Stimulated activated CD8-positive, alpha-beta memory T cell treated with anti-CD3 and anti-CD28 coated beads, Interleukin-7, amount 100 ng/mL, for 48 hours (primary cell): ENCODE measurements around the gene PRR33.

Experiments used
- DNase-seq, 2 donors: peaks; one replicate each; pipeline ENCODE4 v3.0.0-alpha.2; 2020; ENCODE audit warnings: low read depth in 1 of 2; ENCODE audit errors: extremely low read depth in 1 of 2

Gene PRR33

GRCh38 chr11:1928470-1928890, 36.8 kb upstream of the PRR33 start:
- DNase-seq: no peak

DNA sequence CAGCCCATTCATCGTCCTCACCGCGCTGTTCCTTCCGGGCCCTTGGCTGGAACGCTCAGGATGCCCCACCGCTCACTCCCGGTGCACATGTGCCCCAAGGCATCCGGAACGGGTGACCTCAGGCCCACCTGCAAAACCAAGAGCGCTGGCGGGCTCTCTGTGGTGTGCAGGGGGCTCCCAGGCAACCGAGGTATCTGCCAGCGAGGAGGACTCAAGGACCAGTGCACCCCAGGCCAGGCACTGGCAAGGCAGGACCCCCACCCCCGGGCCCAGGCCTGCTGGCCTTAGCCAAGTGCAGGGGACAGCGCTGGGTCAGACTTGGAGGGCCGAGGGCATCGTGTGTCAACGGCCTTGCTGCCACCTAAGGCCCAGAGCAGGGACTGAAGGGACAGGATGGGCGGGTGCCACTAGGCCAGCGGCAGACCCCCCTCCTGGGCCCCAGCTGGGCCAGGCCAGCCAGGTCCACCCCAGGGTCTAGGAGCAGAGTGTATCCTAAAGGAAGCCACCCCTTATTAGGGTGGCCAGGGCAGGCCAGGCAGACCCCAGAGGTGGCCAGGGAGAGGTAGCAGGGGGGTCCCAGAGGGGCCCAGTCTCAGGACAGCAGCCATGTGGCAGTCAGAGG, 36.3 kb upstream of the PRR33 start:
- DNase-seq: no peak

DNA sequence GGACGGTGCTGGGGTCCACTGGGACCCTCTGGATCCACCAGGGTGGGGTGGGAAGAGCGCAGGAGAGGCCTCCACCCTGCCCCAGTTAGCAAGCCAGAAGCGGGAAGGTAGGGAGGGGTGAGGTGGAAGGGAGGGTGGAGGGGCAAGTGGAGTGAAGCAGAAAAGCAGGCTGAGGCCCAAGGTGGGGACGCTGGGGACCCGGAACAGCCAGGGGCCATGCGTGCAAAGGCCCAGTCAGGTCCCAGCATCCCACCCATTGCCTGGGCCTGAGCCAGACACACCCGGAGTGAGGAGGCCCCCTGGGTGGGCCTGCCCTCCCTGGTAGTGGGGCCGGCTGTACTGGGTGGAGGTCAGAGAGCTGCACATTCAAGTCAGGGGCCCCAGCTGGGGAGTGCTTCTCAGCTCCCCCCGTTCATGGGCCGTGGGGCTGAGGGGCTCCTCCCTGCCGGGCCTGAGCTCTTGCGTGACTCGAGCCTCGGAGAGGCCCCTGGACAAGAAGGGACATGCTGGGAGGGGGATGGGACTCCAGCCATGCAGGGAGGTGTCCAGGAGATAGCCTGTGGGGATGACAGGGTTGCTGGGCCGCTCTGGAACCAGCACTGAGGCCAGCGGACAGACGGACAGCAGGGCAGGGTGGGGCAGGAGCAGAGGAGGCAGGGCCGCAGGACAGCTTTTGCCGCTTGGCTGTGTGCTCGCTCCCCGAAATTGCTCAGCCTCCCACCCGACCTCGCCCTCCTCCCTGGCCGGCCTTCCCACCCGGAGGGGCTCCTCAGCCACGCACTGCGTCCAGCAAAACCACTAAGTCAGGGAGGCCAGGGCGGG, 35.5 kb upstream of the PRR33 start:
- no peak for DNase-seq

GRCh38 chr11:1926156-1927025, 34.7 kb upstream of the PRR33 start:
- DNase-seq: no peak

DNA sequence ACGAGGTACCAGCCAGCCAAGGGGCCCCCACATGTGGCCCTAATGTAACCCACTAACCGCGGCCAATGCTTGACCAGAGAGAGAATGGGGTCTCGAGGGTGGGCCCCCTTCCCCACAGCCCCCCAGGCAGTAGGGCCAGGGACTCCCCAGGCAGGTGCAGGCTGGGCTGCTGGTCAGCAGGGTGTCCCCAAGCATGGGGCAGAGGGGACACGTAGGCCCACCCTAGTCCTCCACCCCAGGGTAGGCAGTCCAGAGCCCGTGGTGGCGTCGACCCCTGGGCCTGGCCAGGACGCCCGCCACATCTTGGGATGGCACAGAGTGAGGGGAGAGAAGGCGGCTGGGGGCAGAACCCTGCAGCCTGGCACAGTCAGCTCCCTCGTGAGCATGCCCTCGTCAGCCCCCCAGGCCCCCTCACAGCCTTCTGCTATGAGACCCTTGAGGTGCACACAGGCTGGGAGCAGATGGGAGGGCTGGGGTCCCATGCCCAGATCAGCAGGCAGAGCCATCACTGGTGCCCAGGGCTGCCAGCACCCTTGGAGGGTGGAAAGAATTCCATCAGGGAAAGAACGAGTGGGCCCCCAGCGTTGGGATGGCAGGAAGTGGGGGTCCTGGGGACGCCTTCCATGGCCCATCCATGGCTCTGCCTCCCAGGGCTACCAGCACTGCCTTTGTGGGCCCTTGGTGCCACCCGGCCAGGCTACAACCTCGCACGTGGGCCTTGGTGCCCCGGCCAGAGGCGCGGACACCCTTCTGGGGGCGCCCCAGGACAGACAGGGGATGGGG, 33.9 kb upstream of the PRR33 start:
- no peak for DNase-seq

- DNase-seq: no peak
Measured at GRCh38 chr11:1924646-1925372, 33.1 kb upstream of the PRR33 start.

DNA sequence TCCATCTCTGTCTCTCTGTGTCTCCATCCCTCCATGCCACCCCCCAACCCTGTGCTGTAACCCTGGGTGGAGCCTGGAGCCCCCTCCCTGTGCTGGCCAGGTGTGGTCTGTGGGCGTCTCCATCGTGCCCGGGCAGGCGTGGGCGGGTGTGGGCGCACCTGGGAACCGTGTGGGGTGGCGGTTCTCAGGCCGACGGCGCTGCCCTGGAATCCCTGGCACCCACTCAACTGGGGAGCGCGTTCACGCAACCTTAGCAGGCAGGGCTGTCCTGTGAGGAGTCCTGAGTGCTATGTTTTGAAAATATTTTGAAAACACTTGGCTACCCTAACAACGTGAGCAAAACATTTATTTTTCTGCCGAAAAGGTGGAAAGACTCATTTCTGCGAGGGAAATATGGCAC, 32.5 kb upstream of the PRR33 start:
- DNase-seq: no peak

DNA sequence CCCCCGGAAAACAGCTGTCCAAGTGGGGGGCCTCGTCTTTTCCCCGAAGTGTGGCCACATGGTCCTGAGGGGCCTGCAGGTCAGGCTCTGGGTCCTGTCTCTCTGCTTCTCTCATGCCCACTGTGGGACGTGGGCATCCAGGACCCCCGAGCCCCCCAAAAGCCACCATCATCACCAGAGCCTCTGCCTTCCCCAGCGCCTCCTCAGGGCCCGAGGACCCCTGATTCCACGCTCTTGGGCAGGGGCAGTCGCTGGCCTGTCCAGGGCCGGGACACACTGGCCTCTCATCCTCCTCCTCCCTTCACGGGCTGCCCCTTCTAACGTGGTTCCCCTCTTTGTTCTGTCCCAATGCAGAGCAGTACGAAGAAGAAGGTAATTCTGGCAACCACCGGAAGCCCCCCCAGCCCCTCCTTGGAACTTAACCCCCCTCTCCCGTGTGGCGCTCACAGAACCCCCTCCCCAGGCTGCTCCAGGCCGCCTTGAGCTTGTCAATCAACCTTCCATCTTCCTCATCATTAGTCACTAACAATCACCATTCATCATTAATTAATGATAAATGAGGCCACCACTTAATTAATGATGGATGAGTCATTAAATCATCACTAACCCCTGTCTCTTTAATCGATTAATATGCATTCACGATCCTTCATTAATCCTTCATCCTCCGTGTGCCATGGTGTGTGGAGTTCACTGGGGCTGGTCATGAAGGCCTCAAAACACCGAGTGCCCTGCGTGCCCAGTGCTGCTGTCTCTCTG, 31.7 kb upstream of the PRR33 start:
- no peak for DNase-seq

DNA sequence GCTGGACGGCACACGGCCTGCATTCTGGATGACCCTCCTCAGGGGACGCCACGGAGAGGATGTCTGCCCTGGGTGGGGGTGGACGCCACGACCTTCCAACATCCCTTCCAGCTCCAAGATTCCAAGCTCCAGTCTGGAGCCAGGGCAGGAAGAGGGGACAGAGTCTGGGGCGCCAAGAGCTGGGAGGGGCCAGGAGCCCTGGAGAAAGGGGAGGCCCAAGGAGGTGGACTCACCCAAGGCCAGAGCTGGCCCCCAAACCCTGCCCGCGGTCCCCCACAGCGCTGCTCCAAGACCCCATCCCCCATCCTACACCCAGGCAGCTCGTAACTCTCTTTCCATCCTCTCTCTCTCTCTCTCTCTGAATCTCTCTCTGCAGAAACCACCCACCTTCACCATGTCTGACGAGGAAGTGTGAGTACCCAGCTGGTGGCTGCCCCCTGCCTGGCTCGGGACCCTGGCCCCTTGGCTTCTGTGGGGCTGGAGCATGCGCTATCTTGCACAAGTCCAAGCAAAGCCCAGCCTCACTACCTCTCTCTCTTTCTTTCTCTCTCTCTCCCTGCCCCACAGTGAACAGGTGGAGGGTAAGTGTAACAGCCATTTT, 30.9 kb upstream of the PRR33 start:
- DNase-seq: no peak

DNA sequence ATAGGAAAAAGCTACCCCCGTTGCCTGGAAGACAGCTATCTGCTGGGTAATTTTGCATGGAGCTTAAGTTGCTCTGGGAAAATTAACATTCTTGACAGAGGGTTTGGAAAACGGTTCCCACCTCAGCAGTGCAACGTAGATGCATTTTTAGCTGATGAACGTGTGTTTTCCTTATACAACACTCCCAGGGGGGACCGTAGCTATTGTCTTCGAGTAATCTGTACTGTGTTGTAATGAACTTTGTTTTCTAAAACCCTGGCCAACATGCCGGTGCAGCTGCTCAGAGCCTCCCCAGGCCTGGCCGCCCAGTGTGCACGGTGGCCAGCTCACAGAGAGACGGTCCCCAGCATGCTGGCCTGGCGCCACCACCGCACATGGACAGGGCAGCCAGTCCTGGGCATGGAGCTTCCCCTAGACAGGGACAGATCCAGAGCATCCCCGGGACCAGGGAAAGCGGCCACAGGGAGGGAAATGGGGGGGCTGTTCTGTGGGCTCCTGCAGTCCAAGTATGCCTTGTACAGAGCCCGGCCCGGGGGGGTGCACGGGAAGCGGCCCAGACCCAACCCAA, 30.0 kb upstream of the PRR33 start:
- no peak for DNase-seq

DNA sequence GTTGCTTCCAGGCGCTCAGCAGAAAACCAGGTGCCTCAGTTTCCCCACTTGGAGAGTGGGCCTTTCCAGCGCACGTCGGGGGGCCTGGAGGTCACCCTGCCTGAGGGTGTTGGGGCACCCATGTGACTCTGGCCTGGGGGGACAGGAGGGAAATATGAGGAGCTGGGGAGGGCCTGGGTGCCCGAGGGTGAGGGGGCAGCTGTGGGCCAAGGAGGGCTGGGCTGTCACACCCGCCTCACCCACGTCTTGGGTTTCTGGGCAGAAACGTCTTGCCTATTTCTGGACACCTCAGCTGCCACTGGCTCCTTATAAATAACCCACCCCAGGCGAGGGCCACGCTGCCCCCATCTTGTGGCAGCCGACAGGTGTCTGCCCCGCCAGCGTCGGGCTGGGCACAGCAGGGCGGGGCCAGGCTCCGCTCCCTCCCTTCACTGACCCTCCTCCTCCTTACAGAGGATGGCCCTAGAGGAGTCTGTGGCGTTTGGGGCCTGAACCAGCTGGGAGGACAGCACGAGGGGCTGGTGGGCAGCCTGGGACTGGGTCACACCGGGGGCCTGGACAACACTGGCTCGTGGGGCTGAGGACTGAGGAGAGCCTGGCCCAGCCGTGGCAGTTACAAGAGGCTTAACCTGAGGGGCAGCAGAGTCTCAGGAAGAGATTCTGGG, 29.3 kb upstream of the PRR33 start:
- no peak for DNase-seq

DNA sequence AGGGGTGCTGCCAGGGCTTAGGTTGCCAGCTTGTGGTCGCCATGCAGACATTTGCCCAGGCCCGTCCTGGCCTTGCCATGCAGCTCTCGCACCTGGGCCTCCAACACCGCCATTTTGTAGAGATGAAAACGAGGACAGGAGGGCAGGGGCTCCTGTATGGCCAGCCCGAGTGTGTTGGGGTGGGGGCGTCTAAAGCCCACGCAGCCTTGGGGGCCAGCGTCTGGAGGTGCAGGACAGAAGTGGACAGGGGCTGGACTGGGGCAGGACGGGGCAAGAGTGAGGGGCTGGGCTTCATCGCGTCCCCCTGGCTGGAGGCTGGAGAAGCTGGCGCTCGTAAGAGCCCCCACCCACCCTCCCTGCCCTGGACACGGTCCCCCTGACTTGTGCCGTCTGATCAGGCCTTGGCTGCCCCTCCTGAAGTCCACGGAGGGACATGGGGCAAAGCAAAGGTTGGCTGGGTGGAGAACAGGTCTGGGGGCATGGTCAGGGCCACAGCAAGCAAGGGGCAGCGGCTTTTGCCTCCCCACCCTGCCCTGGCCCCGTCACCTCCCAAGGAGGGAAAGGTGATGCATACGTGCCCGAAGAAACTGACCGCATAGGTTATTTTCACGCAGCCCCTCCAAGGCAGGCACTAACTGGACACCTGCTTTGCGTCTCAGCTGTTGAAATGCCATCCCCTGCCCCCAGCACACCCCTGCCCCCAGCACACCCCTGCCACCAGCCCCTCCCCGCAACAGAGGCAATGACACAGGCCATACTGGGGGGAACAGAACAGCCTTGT, 28.6 kb upstream of the PRR33 start:
- DNase-seq: no peak

- no peak for DNase-seq
Measured at GRCh38 chr11:1919391-1920127, 27.9 kb upstream of the PRR33 start, which contains the start of gene TNNT3. TSS of gene TNNT3 (plus strand) at chr11:1919703. CDS start at chr11:1922875, 3,172 bp downstream.

DNA sequence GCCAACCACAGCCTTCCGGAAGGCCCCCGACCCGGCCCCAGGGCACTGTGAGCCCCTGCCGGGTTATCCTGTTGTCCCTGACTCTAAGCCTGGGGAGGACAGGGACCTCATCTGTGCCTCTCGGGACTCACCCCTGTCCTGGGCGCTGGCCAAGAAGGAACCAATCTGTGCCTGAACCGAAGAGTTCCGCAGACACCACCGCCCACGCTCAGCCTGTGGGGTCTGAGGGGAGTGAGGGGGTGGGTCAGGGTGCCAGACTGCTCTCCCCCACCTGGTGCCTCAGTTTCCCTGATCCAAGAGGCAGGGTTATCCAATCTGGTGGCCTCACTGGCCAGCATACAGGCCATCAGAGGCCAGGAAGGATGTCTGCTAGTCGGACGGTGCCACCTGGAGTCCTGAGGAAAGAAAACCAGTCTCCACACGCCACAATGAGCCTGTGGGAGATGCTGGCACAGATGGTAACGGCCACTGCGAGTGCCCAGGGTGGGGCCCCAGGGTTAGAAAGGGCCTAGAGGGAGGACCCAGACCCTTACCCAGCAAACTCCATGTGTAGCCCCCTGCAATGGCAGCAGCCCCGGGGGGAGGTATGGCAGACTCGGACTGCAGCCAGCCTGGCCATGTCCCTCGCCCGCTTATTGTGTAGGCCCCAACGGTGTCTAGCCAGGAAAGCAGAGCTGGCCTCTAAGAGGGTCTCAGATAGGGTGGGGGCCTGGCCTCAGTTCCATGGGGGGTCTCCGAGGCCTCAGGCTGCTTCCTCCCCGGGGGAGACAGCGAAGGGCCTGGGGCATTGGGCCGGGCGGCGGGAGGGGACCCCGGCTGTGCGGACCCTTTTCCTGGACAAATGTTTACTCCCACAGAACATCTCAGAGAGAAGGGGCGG, 27.0 kb upstream of the PRR33 start:
- no peak for DNase-seq

DNA sequence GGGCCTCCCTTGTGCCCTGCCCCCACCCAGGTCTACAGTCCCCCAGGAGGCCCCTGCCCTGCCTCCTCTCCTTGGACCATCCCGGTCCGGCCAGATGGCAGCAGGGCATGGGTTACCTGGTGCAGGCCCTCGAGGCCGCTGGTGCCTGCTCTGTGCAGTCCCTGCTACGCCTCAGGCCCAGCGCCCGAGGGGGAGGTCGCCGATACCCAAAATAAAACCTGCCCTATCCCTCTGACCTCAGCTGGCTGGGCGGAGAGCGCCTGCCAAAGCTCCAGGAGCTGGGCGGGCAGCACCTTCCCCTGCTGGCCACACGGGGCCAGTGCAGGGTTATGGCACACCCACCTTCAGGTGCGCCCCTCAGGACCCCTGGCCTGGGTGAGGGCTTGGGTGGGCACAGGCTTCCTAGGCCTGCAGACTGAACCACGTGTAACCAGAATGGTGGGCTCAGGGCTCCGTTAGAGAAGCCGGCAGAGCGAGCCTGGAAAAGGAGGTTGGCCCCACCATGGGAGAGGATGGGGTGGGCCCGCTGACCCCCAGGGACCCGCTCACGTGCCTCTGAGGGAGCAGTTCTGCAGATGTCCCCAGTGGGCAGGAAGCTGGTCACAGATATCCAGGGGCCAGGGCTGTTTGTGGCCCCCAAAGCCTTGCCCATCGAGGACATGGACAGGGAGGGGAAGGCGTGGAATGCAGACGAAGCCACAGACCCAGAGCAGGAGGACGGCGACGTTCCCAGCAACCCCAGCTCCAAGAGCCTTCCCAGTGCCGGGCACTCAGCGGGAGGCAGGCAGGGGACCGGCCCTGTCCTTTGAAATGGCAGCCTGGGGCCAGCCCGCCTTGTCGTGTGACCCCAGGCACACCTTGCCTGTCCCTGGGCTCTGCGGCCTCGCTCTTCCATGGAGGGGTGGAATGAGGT, 26.1 kb upstream of the PRR33 start:
- no peak for DNase-seq
